NCI-H774 (cell line): ENCODE results near the gene CCDC190.
"Not testable (repeated sequence)": the region's sequence is repeated elsewhere in the genome, so short reads cannot be mapped to it uniquely, and the experiment has no call there.

ENCODE experiments used
- DNase-seq: peaks from one replicate; lab custom pipeline; 2025; lab: John Stamatoyannopoulos, UW

The CCDC190 gene

DNA sequence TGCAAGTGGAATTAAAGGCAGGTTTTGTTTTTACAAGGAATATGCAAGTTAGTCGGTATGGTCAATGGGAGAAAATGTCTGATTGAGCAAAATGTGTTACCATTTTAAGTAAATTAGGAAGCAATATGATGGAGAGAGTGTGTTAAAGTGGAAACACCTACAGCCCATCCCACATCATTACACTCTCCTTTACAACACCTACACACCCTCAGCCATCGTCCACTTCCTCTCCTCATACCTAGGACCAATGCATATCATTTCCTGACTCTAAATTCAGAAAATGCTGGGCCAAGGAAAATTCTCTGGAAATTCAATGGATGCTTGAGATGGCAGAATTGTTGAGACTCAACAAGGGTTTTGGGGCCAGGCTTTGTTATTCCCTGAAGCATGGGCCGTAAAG, 16.4 kb upstream of the CCDC190 start:
- DNase-seq, result no peak

GRCh38 chr1:162876751-162877150, 15.8 kb upstream of the CCDC190 start:
- no peak for DNase-seq

GRCh38 chr1:162873671-162874666, 13.0 kb upstream of the CCDC190 start:
- peak; percentile 86 for DNase-seq

DNA sequence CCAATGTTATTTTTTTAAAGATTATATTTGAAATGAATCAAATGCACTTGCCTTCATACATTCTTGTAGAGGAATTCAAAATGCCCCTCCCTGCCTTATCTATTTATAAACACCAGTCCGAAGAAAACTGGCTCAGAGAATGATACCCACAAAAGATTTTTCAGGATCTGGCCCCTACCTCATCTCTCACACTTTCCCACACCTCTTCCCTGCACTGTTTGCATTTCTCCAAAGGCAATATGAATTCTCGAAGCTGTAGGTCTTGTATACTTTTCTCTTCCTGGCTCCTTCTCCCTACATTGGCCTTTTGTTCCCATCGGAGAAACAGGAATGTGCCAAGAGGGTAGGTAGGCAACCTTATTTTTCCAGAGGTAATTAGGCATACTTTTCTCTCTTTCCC, 12.0 kb upstream of the CCDC190 start:
- DNase-seq, result no peak

- DNase-seq, result not testable (repeated sequence)
Observed at GRCh38 chr1:162871417-162871816, 10.4 kb upstream of the CCDC190 start.

GRCh38 chr1:162868972-162869371, 8.0 kb upstream of the CCDC190 start:
- DNase-seq, result no peak

DNA sequence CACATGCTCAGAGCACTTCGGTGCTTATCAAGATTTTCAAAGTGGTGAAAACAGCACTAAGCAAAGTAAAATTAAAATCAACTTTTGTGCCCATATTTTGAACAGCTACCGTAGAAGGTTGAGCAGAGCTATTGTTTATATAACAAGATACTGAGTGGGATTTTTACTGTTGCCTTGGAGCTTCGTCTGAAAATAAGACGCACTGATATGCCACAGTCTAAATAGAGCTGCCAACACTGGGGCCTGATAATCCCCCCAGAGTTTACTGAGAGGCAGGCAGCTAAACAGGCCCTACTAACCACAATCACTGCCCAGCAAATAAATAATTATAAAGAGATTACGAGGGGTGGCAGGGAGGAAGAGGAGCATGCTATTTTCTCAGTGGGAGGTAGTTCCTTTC, 650 bp upstream of the CCDC190 start:
- DNase-seq, result no peak

DNA sequence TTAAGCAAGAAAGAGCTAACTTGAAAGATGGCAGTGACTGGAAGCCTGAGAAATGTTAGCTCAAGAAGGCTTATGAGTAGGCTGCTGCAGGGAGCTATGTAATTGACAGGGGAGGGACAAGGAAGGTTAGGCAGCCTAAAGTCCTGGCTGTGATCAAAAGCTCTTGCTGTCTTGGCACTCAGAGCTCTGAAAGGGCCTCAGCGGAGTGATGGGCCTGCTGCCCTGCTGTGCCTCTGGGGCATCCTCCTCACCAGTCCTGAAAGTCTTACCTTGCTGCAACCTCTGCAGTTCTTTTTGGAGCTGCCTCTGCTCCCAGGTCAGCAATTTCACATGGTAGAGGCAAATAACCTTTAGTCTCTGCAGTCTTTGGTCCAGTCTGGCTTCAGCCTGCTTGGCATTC, 1.8 kb downstream of the CCDC190 start:
- no peak for DNase-seq

DNA sequence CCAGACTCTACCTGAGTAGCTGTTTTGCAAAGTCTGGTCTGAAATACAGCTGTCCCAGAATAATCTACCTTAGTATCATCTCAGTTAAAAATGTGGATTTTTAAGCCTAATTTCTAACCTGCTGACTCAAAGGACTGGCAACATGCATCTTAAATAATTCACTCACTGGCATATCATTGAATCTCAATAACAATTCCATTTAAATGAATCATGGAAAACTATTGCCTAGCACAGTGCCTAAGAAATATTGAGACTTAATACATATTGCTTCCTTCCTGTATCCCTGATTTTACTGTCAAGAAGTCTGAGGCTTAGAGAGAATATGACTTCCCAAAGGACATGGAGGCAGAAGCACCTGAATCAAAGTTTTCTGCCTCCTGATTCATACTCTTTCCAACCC, 3.1 kb downstream of the CCDC190 start:
- no peak for DNase-seq

- DNase-seq, result no peak
Observed at GRCh38 chr1:162856260-162856659, 4.7 kb downstream of the CCDC190 start.

GRCh38 chr1:162855461-162856150, 5.4 kb downstream of the CCDC190 start:
- no peak for DNase-seq

DNA sequence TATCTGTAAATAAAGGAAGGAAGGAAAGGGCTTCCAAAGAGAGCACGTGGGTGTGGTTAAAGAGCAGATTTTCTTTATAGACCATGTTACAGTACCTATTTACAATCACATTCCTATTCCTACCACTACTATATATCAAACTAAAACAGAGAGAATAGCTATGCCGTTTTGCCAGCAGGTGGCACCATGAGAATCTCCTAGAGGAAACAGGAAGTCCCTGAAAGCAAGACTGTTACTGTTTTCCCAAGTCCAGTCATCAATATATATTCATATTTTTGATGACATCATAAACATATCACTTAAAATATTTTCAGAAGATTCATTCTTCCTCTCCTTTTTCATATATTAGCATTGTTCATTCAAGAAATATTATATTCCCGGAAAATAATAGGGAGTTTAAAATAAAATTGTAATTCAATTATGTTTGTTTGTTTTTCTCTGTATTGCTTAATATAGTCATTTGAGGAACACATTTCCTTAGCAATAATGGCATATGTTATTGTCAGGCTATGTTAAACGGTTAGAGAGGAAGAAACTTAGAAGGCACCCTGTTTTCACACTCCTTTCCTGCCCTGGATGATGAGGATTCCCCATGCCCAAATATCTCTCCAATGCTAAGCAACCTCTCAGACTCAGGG, 6.6 kb downstream of the CCDC190 start:
- DNase-seq, result peak; percentile 78

GRCh38 chr1:162851341-162851740, 9.6 kb downstream of the CCDC190 start:
- DNase-seq, result no peak

DNA sequence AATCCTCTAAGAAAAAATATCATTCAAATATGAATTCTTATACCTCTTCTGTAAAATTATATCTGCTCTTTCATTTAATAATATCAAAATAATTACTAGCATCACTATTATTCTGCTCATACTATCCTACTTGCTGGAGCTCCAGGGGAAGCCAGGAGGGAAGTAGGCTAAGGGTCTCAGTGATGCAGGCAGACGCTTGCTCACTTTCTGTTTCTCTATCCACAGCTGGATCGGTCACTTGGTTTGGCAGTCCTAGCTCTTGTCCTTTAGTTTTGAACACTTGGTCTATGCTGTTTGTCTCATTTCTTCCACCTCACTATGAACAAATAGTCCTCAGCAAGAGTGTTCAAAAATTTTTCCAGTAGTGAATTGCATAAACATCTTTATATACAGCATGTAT, 11.3 kb downstream of the CCDC190 start:
- DNase-seq, result no peak

DNA sequence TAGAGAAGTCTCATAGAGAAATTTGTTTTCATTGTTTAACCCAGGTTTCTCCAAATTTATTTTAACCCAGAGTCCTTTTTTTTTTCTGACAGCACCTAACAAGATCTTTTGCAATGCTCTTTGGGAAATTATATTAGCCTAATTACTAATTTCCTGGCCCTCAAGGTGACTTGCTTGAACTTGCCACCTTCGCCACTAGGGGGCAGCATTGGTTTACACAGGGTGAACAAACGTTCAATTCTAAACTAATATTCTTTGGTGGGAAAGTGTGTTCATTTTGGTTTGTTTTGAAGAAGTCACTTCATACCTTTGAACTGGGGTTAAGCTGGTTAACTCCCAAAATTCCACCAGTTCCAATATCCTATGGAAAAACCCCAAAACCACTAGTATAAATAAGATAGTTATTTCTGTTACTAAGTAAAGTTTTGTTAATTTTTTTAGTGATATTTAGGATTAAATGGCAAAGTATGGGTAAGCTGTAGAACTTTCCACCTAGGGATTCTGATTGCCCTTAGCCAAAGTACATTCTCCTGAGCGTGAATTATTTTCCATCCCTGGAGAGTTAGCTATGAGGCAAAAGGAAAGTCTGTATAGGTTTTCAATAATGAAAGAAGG, 13.0 kb downstream of the CCDC190 start:
- DNase-seq, result peak; percentile 72

- DNase-seq, result no peak
Observed at GRCh38 chr1:162846256-162847212, 14.4 kb downstream of the CCDC190 start.

DNA sequence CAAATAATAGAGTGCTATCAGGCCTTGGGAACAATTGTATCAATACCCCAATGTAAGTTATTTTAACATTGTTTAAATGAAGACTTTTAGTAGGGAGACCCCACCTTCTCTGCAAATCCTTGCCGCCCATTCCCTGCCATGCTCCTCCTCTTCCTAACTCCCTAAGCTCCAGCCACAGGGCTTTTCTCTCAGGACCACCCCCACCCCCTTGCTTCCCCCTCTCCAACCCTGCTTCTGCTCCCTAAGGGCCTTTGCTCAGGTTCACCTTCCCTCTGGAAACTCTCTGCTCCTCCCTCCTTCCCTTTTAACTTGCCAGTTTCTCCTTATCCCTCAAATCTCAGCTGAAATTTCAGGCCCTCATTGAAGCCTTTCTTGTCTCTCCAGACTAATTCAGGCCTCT, 16.8 kb downstream of the CCDC190 start:
- DNase-seq, result no peak

DNA sequence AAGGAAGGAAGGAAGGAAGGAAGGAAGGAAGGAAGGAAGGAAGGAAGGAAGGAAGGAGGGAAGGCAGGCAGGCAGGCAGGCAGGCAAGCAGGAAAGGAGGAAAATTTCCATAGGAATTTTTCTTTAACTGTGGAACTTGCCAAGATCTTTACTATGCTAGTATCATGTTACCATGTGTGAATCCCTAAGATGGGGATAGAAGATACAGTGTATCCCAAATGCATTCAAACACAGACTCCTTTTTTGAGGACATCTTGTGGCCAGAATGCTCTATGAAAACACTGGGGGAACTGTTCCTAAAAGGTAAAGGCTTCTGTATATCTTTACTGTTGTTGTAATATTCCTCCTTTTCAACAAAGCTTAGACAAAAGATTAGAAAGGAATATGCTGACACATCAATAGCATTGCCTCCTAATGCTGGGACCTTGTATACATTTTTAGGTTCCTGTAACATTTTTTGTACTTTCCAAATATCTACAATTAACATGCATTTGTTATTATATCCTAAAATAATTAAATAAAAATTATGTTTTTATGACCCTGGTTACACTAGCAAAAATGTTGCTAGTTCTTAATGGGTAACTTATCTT, 20.6 kb downstream of the CCDC190 start:
- DNase-seq, result no peak

GRCh38 chr1:162838863-162839262, 22.1 kb downstream of the CCDC190 start:
- DNase-seq, result no peak

DNA sequence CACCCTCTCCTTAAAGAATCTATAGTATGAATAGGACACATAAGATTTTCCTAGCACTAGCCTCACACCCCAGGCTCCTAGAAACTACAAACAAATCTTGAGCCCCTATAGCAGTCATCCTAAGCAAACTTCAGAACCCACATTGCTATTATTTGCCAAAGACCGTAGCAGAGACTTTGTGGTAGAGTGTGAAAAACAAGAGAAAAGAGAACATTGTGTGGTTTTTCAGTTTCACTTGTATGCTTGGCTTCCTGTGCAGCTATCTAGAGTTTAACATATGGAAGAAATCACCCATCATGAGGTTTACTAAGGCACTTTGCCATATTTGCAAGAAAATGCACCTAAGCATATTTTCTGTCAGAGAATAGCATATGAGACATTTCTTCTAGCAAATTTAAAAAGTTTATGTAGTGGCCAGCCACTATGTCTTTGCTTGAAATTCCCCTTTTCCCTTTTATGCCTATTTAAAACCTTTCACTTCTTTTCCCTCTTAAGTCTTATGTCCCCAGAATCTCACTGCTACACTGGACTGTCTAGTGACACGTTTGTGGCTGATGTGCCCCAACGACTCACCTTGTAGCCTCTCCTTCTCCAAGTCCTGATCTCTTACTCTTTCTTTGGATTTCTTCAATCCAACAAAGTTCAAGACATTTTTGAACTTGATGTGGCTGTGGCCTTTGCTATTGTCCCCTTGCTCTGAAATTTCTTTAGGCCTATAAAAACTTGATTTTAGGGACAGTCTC, 25.6 kb downstream of the CCDC190 start:
- no peak for DNase-seq
